Inflammatory macrophage (primary cell): ENCODE data around the gene SPOP.

Experiments
- DNase-seq, 2 donors: peaks; one replicate each; pipeline ENCODE4 v3.0.0-alpha.2; 2020 to 2022

SPOP gene

GRCh38 chr17:49613182-49613800 lies 64.6 kb downstream of the SPOP start:
- DNase-seq = no peak

GRCh38 chr17:49612726-49613125 lies 65.2 kb downstream of the SPOP start:
- no peak for DNase-seq

GRCh38 chr17:49610883-49611584 lies 66.9 kb downstream of the SPOP start:
- no peak for DNase-seq

- DNase-seq = no peak
These were observed 73.5 kb downstream of the SPOP start for GRCh38 chr17:49604314-49604869.

GRCh38 chr17:49603720-49604119 lies 74.2 kb downstream of the SPOP start:
- DNase-seq = no peak

- DNase-seq = no peak
These were observed 74.7 kb downstream of the SPOP start for GRCh38 chr17:49603238-49603637.

GRCh38 chr17:49602783-49603182 lies 75.1 kb downstream of the SPOP start:
- peak in 1 of 2 donors; percentile 15 for DNase-seq

- DNase-seq = no peak
These were observed 76.9 kb downstream of the SPOP start for GRCh38 chr17:49600949-49601348.

- no peak for DNase-seq
These were observed 79.0 kb downstream of the SPOP start for GRCh38 chr17:49598918-49599317.

GRCh38 chr17:49597928-49598655 lies 79.8 kb downstream of the SPOP start:
- DNase-seq = no peak

- DNase-seq = no peak
These were observed 80.5 kb downstream of the SPOP start for GRCh38 chr17:49597436-49597835.

- DNase-seq = no peak
These were observed 81.2 kb downstream of the SPOP start for GRCh38 chr17:49596613-49597244.

- DNase-seq = no peak
These were observed 81.9 kb downstream of the SPOP start for GRCh38 chr17:49595980-49596379.

GRCh38 chr17:49595328-49595727 lies 82.6 kb downstream of the SPOP start:
- no peak for DNase-seq

GRCh38 chr17:49592263-49592662 lies 85.6 kb downstream of the SPOP start:
- DNase-seq = no peak

- no peak for DNase-seq
These were observed 87.0 kb downstream of the SPOP start for GRCh38 chr17:49590874-49591273.

GRCh38 chr17:49589577-49589927 lies 88.3 kb downstream of the SPOP start:
- no peak for DNase-seq

GRCh38 chr17:49588726-49589576 lies 88.9 kb downstream of the SPOP start:
- no peak for DNase-seq

- DNase-seq = no peak
These were observed 89.6 kb downstream of the SPOP start for GRCh38 chr17:49588312-49588711.

GRCh38 chr17:49587366-49588073 lies 90.4 kb downstream of the SPOP start:
- DNase-seq = no peak

GRCh38 chr17:49585422-49586027 lies 92.4 kb downstream of the SPOP start:
- DNase-seq = no peak
